HepG2 (cell line): ENCODE measurements around the gene NSMCE1. TPM values are rescaled to one million over a fixed set of nuclear protein-coding genes. Genes with fewer than 3 reads are reported as not detected.

Experiments
- FIP1L1 ChIP-seq: fragments of 200-400 bp; formaldehyde crosslinking; IDR thresholded peaks from 2 replicates; pipeline ENCODE4 v1.6.1; 2018; ENCODE audit warnings: low read depth, mild to moderate bottlenecking, low read length, moderate library complexity, borderline replicate concordance; ENCODE audit not compliant: insufficient read depth
- KDM1A ChIP-seq: IDR thresholded peaks from 2 replicates; pipeline ENCODE4 v1.6.1; 2016; ENCODE audit warnings: missing compliant biosample characterization
- MATR3 ChIP-seq: sonication (generic); formaldehyde crosslinking; IDR thresholded peaks from 2 replicates; pipeline ENCODE4 v1.4.0; 2020; ENCODE audit warnings: missing genetic modification reagents
- MAZ ChIP-seq, 2 experiments: sonication (generic) in 1 of 2; formaldehyde crosslinking in 1 of 2; IDR thresholded peaks; 2 replicates each; pipeline versions ENCODE4 v1.5.0 to v1.6.1; 2012 to 2020; ENCODE audit warnings: low read depth in 2 of 2, mild to moderate bottlenecking in 2 of 2, borderline replicate concordance in 1 of 2, improper control_type of control experiment in 1 of 2, low read length in 1 of 2, missing genetic modification reagents in 1 of 2, moderate library complexity in 1 of 2
- NFATC3 ChIP-seq: sonication (generic); formaldehyde crosslinking; IDR thresholded peaks from 2 replicates; pipeline ENCODE4 v1.5.1; 2020; ENCODE audit warnings: mild to moderate bottlenecking, missing genetic modification reagents
- SRSF9 ChIP-seq: fragments of 200-400 bp; formaldehyde crosslinking; IDR thresholded peaks from 2 replicates; pipeline ENCODE4 v1.6.1; 2018; ENCODE audit warnings: borderline replicate concordance, mild to moderate bottlenecking, low read depth, low read length; ENCODE audit not compliant: insufficient read depth, poor library complexity, severe bottlenecking
- ZBTB38 ChIP-seq: sonication (generic); formaldehyde crosslinking; IDR thresholded peaks from 2 replicates; pipeline ENCODE4 v1.5.1; 2020; ENCODE audit warnings: mild to moderate bottlenecking, missing genetic modification reagents
- ZBTB40 ChIP-seq, 2 experiments: fragments of 450-650 bp in 1 of 2; sonication (generic) in 1 of 2; formaldehyde crosslinking in 1 of 2; IDR thresholded peaks; 2 replicates each; pipeline versions ENCODE4 v1.6.1 to v1.8.0; 2016 to 2022; ENCODE audit warnings: antibody characterized with exemption in 1 of 2, mild to moderate bottlenecking in 1 of 2, missing genetic modification reagents in 1 of 2
- ZIK1 ChIP-seq: sonication (generic); formaldehyde crosslinking; IDR thresholded peaks from 2 replicates; pipeline ENCODE4 v1.5.0; 2020; ENCODE audit warnings: mild to moderate bottlenecking, low read depth, missing genetic modification reagents, borderline replicate concordance
- ZNF207 ChIP-seq: fragments of 450-650 bp; IDR thresholded peaks from 2 replicates; pipeline ENCODE4 v1.6.1; 2016; ENCODE audit warnings: antibody characterized with exemption, borderline replicate concordance
- ZNF230 ChIP-seq: sonication (generic); formaldehyde crosslinking; IDR thresholded peaks from 2 replicates; pipeline ENCODE4 v1.4.0; 2020; ENCODE audit warnings: mild to moderate bottlenecking, missing genetic modification reagents
- ZNF333 ChIP-seq: sonication (generic); formaldehyde crosslinking; IDR thresholded peaks from 2 replicates; pipeline ENCODE4 v1.4.0; 2020; ENCODE audit warnings: mild to moderate bottlenecking, missing genetic modification reagents, borderline replicate concordance
- ZNF382 ChIP-seq: sonication (generic); formaldehyde crosslinking; IDR thresholded peaks from 2 replicates; pipeline ENCODE4 v1.5.0; 2020; ENCODE audit warnings: missing genetic modification reagents, mild to moderate bottlenecking, borderline replicate concordance
- ZNF761 ChIP-seq: sonication (generic); formaldehyde crosslinking; conservative IDR thresholded peaks from 2 replicates; pipeline ENCODE4 v1.4.0; 2020; ENCODE audit warnings: mild to moderate bottlenecking, missing genetic modification reagents
- ZNF772 ChIP-seq: sonication (generic); formaldehyde crosslinking; IDR thresholded peaks from 2 replicates; pipeline ENCODE4 v1.5.0; 2020; ENCODE audit warnings: mild to moderate bottlenecking, missing genetic modification reagents
- ZNF891 ChIP-seq: sonication (generic); formaldehyde crosslinking; IDR thresholded peaks from 2 replicates; pipeline ENCODE4 v1.5.0; 2020; ENCODE audit warnings: mild to moderate bottlenecking, missing genetic modification reagents
- polyA plus RNA-seq, 8 experiments: library from polyadenylated mRNA; depleted of rRNA in 3 of 8; stranded (reverse) in 7 of 8; unstranded in 1 of 8; fragments of >200 nt; fragmentation: Illumina TruSeq in 4 of 8; extraction: Trizol in 4 of 8; gene quantifications; 2 replicates each; pipeline versions ENCODE4 v1.2.1 to v1.2.3, GENCODE V29; 2011 to 2016; ENCODE audit warnings: low read depth in 4 of 8, missing spikeins in 1 of 8, mixed read lengths in 1 of 8; ENCODE audit not compliant: insufficient read depth in 1 of 8
- total RNA-seq, 5 experiments: library from RNA; depleted of rRNA; stranded (reverse); fragments of >200 nt; fragmentation: Illumina TruSeq; extraction: Trizol; gene quantifications; 2 replicates each; pipeline ENCODE4 v1.2.3, GENCODE V29; 2016; ENCODE audit warnings: low read depth in 1 of 5
- TF ChIP-seq, protein P1 (sequence below): IDR thresholded peaks from 2 replicates; pipeline ENCODE4 v1.6.1; 2016; ENCODE audit warnings: missing compliant biosample characterization, missing genetic modification reagents, borderline replicate concordance

NSMCE1 gene
- total and polyA plus RNA-seq, 2 of the 13 experiments (the other 11 are each of a cell fraction or from before 2014, with no cell fraction given) = 42.7 to 52.9 TPM

- TF ChIP-seq ZBTB40 (IDR thresholded peaks at IDR 0.05) (no peak), ZBTB40 (CRISPR knock-in tag; IDR thresholded peaks at IDR 0.05) (no peak), ZNF333 (CRISPR knock-in tag) (peak; percentile 6; the same call in 1 of the 2 replicates), MAZ (IDR thresholded peaks at IDR 0.05; ENCODE audit: borderline replicate concordance, low read depth, low read length) (peak; percentile 87; the same call in 1 of the 2 replicates), MAZ (CRISPR knock-in tag; IDR thresholded peaks at IDR 0.05; ENCODE audit: low read depth) (no peak), MATR3 (no peak), ZIK1 (CRISPR knock-in tag) (no peak), ZNF772 (no peak), ZNF207 (no peak), ZBTB38 (CRISPR knock-in tag) (peak; percentile 2; the same call in 1 of the 2 replicates), FIP1L1 (no peak), ZNF382 (CRISPR knock-in tag) (no peak), SRSF9 (no peak), ZNF891 (no peak), KDM1A (no peak; the same call in 1 of the 2 replicates), NFATC3 (no peak), ZNF230 (no peak), ZNF761 (CRISPR knock-in tag) (0 out of 2 replicates have a peak, but pooled peaks have one; percentile 9)
- TF ChIP-seq, protein P1, sequence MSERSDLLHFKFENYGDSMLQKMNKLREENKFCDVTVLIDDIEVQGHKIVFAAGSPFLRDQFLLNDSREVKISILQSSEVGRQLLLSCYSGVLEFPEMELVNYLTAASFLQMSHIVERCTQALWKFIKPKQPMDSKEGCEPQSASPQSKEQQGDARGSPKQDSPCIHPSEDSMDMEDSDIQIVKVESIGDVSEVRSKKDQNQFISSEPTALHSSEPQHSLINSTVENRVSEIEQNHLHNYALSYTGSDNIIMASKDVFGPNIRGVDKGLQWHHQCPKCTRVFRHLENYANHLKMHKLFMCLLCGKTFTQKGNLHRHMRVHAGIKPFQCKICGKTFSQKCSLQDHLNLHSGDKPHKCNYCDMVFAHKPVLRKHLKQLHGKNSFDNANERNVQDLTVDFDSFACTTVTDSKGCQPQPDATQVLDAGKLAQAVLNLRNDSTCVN (CRISPR knock-in tag) = no peak
Observed at GRCh38 chr16:27202923-27203506, 65.6 kb downstream of the NSMCE1 start (continued).
